Stimulated activated CD8-positive, alpha-beta memory T cell treated with anti-CD3 and anti-CD28 coated beads, Interleukin-4, amount 100 ng/mL, for 24 hours (primary cell): ENCODE results near the gene PMEPA1.

ENCODE experiments used
- DNase-seq: peaks from one replicate; pipeline ENCODE4 v3.0.0-alpha.2; 2020; ENCODE audit warnings: low read depth

PMEPA1 gene

DNA sequence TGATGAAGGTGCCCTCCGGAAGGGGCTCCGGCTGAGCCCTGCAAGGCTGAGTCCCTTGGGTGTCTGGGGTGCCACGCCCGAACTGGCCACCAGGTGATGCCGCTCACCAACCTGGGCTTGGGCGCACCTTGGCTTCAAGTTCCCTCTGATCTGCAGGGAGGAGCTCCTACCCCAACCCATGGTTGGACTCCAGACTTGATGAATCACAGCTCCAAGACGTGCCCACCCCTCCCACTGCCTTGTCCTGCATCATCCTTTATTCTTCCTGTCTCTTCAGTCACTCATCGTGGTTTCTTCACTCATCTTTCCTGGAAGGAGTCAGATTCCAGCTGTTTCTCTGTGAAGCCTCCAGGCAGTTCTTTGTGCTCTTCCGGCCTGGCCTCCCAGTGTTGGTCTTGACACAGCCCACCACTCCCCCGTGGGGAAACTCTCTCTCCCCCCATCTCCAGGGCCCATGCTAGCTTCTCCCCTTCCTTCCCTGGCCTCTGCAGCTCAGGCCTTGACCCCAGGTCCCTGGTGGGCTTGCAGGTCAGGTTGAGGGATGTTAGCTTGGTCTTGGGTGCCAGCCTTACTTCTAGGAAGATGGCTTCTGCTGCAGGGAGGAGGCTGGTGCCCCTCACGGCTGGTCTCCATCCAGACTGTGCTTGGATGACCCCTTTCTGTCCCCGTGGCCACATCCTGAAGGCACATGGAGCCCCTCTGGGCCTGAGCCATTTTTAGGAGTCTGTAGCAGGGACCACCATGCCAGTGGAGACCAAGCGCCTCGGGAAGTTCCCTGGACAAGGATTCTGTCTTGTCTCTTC is 87.0 kb downstream of the PMEPA1 start:
- no peak for DNase-seq

DNA sequence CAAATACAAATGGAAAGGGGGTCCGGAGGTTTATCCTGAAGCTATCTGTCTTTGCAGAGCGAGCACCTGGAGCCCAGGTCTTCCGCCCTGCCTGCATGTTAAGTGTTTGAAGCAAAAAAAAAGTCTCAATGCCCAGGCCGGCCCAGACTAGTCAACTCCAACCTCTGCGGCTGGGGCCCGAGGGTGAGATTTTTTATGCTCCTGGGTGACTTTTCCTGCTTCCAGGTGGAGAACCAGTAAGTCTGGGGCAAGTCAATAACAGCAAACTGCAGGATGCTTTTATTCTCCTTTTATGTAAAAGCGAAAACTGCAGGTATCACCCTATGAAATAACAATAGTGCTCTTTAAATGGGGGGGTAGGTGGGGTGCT is 87.6 kb downstream of the PMEPA1 start:
- DNase-seq, result no peak

DNA sequence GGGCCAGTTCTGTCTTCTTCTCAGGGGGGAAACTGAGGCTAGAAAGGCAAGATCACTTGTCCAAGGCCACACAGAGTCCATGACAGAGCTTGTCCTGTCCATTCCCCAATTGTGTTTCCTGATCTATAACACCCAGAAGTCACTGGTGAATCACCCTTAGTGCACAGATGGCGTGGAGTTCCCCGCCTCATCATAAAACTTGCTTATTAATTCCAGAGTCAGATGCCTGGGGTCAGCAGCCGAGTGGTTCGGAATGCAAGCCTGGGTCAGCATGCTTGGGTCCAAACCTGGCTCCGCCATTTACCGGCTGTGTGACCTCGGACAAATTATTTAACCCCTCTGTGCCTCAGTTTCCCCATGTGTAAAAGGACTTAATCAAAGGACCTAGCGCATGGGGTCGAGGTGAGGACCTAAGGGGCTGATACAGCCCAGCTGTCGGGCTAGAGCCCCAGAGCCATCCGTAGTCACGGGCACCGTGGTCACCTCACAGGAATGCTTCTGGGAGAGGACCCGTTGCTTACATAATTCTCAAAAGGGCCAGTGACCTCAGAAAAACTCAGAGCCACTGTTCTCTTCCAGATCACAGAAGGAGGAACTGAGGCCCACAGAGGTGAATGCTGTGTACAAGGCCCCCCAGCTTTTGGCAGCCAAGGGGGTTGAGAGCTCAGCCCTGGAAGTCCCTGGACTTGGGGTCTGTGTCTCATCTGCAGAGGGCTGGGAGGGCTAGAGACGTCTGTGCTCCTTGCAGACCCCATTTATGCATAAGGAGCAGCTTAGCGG is 88.2 kb downstream of the PMEPA1 start:
- no peak for DNase-seq

DNA sequence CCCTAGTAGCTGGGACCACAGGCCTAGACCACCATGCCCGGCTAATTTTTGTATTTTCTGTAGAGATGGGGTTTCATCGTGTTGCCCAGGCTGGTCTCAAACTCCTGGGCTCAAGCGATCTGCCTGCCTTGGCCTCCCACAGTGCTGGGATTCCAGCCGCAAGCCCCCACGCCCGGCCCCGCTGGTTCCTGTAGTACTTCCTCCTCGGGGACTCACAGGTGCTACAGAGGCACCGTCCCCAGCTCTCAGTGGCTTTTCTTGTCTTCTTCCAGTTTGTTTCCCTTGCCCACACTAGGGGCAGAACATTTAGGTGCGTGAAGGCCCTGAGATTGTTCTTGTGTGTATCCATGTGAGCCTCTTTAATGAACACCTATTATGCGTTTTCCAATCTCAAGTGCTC is 88.8 kb downstream of the PMEPA1 start:
- no peak for DNase-seq

DNA sequence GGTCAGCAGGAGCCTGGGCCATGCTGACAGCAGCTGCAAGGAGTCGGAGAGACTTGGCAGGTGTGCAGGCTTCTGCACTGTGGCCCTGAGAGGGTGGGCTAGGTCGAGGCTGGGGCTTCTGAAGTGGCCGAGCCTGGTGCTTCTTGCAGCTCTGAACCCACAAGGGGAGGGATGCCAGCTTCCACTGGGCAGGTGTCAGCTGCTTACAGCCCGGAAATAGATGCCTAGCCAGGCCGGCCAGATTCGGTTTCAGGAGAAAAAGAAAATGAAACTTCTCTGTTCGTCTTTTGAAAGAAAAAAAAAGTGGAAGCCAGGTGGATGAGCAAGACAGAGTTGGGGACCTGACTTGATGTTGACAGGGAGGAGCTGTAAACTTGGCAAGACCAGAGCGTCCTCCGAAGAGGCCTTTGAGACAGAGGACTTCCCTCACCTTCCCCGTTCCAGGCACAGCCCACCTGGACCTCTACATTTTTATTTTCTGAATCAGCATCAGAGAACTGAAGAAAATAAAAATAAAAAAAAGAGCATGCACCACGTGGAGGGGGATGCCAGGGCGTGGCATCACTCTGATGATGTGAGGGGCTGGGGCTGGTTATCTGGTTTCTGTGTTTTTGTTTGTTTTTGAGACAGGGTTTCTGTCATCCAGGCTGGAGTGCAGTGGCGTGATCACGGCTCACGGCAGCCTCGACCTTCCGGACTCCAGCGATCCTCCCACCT is 89.4 kb downstream of the PMEPA1 start, which contains the start of gene ZBP1:
Gene ZBP1, minus strand, starts transcription at position 153 of the 717 bp plus-strand sequence. Its CDS starts 131 bp downstream, at position 22.
- no peak for DNase-seq

DNA sequence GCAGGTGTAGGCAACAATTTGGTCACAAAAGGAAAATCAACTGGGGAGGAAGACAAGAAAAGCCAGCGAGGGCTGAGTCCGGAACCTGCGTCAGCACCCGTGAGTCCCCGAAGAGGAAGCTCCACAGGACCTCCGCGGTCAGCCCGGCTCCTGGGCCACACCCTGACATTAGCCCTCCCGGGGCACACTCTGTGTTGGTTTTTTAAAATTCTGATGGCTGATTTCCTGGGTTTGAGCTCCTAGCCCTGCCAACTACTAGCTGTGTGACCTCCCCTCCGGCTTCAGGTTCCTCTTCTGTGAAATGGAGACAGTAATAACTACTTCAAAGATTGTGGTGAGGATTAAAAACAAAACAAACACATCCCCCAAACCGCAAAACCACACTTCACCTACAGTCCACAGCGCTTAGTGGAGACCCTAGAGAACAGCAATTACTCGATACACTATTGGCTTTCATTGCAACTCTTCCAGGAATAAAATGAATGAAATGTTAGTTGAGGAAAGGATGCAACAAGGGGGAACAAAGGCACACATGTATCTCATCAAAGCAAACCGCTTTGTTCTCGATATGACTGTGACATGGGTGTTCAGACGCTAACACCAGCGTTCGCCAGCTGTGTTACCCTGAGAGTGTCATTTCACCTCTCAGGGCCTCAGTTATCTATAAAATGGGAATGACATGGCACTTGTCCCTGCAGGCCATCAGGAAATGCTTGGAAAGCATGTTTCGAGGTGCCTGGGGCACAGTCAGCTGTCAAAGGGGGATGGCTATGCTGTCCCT is 90.6 kb downstream of the PMEPA1 start:
- DNase-seq, result no peak

DNA sequence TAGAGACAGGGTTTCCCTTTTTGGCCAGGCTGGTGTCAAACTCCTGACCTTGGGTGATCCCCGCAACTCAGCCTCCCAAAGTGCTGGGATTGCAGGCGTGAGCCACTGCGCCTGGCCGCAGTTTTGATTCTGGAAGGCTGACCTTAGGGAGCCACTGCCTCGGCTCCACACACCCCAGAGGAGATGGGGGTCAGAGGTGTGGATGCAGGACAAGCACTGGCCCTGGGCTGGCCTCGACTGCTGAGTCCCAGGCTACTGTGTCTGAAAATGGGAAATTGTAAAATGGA is 91.1 kb downstream of the PMEPA1 start:
- DNase-seq, result no peak

DNA sequence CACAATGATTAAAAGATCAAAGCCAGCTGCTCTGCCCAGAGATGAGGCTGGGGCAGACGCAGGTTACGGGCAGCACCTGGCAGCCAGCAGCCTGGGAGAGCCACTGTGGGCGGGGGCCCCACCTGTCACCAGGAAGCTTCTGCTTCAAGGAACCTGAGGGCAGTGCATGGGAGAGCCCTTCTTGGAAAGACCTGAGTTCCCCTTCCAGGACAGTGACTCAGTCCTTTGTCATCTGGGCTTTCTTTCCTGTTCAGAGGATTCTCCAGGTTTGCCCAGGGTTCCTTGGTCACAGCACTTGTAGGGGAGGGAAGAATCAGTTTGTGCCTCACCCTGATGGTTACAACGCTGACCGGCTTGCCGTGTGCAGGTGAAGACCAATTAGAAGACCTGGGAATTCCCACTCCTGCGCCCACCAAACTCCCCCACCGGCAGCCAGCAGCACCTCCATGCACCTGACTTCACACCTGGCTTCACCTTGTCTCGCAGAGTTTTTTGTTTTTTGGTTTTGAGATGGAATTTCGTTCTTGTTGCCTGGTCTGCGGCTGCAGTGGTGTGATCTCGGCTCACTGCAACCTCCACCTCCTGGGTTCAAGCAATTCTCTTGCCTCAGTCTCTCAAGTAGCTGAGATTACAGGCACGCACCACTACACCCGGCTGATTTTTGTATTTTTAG is 91.6 kb downstream of the PMEPA1 start:
- DNase-seq, result no peak

DNA sequence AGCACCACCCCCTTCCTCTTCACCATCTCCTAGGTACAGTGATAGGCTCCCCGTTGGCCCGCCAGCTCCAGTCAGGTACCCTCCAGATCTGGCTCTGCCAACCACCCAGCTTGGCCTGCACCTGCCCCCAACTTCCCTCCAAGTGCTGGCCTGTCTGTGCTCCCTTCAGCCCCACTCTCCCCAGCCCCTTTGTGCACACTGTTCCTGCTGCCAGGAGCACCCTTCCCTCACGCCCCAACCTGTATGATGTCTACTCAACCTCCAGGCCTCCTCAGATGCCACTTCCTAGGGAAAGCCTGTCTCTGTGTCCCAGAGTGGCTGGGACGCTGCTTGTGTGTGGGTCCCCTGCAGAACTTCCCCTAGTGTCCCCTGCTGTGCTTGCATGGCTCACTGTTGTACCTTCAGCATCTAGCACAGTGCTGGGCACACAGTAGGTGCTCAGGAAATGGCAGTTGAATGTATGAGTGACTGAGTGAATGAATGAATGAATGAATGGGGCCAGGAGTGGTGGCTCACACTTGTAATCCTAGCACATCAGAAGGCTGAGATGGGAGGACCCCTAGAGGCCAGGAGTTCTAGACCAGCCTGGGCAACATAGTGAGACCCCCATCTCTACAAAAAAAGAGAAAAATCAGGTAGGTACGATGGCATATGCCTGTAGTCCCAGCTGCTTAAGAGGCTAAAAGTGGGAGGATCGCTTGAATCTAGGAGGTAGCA is 92.6 kb downstream of the PMEPA1 start:
- DNase-seq, result no peak

DNA sequence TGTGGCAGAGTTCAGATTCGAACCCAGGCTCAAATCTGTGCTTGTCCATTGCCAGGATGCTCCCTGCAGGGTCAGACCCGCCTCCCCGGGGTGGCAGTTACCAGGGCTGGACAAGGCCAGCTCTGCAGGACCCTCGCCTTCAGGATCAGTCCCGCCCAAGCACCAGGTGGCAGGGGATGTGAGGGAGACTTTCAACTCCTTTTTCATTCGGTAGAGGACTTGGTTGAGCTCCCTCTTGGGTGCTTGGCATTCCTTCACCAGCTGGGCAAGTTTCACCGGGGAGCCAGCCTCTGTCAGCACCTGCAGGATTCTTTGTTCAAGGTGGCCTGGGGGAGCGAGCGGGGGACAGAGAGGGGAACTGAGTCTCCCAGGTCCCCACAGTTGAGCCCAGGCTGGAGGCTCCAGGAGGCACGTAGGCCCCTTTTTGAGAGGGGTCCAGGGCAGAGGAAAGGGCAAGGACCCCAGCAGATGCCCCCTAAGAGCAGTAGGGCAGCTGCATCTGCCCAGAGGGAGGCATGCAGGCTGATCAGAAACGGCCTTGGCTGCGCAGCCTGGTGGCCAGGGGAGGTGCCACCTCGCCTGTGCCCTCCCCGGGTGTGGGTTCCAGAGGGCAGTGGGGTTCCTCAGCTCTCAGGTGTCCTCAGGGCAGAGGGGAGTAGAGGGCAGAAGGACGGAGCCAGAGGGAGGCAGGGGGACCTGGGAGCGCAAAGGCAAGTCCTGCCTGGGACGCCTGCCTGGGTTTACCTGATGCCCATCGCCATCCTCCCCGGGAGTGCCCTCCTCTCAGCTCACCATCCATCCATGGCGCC is 93.5 kb downstream of the PMEPA1 start:
- no peak for DNase-seq

DNA sequence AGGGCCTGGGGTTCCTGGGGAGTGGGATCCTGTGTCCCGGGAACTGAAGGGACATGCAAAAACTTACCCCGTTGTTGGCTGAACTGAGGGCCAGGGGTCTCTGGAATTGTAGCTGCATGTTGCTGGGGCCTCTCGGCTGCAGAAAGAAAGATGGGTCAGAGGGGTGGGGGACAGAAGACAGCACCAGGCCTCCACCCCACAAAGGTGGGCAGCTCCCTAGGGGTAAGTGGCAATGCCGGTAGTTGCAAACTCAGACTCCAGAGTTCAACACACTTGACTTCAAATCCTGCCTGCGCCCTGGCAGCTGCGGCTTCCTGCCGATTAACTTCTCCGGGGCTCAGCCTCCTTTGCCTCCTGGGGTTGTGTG is 94.4 kb downstream of the PMEPA1 start:
- no peak for DNase-seq

DNA sequence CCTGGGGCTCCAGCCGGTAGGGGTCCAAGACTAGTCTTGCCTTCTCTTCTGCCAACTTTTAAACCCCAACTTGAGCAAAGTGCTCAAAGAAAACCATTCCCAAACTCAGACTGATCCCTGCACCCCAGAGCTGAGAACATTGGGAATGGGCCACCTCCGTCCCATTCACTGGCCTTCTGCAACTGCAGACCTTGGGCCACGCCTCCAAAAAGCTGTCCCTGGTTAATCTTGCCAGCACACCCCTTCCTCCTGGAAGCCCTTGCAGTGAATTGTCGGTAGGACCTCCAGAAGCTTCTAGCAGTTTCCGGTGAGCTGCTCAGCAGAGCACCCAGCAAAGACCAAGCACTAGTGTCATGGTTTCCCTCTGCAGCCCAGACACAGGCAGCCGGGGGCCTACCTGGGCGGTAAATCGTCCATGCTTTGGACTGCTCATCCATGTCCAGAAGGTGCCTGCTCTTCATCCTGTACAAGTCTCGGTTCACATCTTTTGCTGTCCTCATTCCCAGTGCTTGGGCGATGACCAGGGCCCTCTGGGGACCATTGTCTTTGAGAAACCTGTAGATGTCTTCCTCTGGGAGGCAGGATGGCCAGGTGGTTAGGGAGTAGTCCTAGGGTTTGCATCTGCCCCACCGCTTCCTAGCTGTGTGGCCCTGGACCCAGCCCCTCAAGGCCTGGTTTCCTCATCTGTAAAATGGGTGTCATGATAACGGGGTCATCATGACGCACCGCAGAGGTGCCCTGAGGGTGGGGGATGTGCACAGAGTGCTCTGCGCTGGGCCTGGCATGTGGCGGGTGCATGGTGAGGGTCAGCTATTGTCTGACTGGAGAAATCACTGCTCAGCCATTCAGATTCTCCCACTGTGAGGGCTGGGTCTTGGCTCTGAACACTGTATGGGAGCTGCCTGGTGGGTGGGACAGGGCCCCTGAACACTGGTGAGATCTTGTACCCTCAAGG is 95.0 kb downstream of the PMEPA1 start:
- DNase-seq, result no peak

DNA sequence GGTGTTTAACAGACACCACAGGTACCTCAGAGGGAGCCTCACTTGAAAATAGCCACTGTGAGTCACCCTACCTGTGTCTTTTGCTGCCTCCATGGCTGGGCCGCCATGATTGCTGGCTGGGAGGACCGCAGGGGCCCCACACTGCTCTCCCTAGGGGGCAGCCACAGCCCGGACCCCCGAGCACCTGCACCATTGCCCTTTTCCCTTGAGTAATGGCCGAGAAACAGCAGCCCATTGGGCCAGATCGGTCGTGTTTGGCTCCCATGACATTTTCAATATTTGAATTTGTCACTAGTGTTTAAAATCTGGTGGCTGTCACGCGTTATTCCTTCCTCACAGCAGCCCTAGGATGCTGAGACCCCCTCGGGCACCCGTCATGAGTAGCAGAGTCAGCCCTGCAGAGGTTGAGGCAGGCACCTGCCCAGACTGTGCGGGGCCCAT is 96.3 kb downstream of the PMEPA1 start:
- no peak for DNase-seq

DNA sequence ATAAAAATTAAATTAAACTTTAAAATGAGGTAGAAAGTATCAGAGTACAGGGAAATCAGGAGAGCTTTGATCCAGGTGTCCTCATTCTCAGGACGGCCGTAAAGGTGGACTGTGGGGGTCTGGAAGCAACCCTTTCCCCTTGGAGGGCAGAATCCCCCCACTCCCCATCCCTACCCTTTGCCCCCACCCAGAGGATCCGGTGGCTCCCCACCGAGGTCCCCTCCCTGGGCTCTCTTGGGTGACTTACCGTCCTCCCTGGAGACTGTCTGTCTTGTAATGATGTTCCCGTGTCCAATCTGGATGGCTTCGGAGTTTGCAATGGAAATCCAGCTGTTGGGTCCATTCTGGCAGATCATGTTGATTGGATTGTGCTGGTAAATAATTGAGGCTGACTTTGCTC is 96.9 kb downstream of the PMEPA1 start:
- DNase-seq, result no peak

DNA sequence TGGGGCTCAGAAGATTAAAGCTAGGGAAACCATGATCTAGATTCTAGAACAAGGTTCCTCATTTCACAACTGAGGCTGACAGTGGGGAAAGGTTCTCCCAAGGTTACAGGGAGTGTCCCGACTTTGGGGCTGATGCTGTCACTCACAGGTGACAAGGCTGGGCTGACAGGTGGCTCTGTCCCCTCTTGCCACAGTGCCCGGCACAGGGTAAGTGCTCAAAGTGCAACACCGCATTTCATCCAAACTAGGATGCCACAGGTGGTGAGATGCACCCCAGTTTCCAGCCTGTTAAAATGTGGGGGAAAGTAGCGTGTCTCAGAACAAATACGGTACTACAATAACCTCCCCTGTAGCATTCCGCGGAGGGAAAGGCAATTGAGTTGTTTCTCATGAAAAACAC is 97.4 kb downstream of the PMEPA1 start:
- DNase-seq, result no peak

DNA sequence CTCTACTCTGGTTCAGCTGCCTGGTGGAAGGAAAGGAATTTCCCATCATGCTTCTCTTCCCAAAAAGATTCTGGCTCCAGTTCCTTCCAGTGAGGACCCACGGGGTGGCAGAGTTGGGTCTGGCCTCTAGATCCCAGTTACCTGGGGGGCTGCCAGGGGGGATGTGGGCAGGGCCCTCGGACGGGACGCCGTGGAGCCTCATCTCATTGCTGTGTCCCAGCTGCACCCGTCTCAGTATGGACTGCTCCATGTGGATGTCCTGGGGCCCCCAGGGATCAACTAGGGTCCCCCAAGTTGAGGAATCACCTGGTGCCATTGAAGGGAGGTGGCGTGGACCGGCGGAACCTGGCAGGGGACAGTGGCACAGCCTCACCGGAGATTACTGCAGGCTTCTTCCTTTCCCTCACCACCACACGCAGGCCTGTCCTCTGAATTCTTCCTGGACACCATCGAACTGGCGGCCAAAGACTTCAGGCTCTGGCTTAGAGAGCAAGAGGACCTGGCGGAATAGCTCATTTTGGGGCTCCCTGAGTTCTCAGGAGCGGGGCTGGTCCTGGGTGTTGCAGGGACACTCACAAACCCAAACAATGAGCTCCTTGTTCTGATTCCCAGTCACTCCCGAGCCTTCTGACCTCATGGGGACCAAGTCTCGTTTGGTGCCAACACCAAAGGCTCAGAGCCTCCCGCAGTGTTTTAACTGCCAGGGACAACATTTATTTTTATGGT is 98.1 kb downstream of the PMEPA1 start:
- no peak for DNase-seq

DNA sequence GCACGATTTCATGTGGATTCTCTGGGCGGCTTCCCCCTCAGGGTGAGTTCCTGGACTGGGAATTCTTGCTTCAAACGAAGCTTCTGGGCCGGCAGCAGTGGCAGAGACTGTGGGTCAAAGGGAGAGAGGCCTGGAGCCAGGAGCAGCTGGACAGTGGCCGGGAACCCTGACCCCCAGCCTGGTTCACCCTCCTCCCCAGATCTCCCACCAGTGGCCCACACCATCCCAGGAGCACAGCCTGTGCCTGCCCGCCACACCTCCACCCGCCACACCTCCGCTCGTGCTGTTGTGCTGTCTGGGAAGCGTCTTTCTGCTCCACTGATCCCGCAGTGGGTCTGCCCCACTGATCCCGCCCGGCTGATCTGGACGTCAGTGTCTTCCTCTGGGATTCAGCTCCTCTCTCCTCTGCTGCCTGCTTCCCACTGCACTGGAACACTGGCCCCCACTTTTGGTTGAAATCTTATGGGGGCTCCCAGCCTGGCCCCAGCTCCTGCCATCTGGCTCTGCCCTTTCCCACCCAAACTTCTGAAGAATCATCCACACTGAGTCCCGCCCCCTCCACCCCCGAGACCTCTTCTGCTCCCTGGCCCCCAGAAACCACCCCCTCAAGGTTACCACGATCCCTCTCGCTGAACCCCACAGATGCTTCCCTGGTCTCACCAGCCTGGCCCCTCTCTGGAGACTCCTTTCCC is 99.4 kb downstream of the PMEPA1 start:
- no peak for DNase-seq

DNA sequence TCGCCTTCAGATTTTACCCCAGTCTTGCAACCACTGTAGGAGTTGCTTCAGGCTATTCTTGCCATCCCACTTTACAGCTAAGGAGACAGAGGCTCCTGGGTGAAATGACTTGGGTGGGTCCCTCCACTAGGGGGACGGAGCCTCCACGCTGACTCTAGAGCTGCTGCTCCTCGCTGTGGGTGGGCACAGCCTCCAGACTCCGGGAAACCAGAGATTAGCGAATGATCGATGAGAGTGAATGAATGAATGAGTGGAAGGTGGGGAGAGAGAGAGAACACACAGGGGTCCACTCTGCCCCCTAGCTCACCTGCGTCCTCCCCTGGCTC is 100.0 kb downstream of the PMEPA1 start:
- no peak for DNase-seq
